GM12878 (cell line): ENCODE measurements around the gene GSTA4. TPM values are rescaled to one million over a fixed set of nuclear protein-coding genes. Genes with fewer than 3 reads are reported as not detected.

Experiments
- ATAC-seq: fragments of 200-7000 bp; cut with Tn5 transposase; 3 replicates; pipeline ENCODE4 v1.9.1; 2020; ENCODE audit warnings: mild to moderate bottlenecking, moderate library complexity
- BruUV-seq: library from RNA; stranded (reverse); fragments of 400-500 nt; replicated peaks from 2 replicates; lab custom pipeline; 2021; lab: Mats Ljungman, UMichigan
- CTCF ChIA-PET: fragments of 300-600 bp; sonication (Branson Sonifier 250); formaldehyde crosslinking; extraction: SDS; loops from one replicate; lab custom pipeline; 2021; ENCODE audit warnings: inconsistent platforms; lab: Yijun Ruan, JAX
- POLR2A ChIA-PET: fragments of 350-600 bp; formaldehyde crosslinking; extraction: SDS; loops from one replicate; lab custom pipeline; 2021; ENCODE audit warnings: inconsistent platforms; lab: Charles Lee
- RAD21 ChIA-PET: fragments of 300-600 bp; sonication (Branson Sonifier 250); formaldehyde crosslinking; loops from one replicate; lab custom pipeline; 2023; ENCODE audit warnings: antibody characterized with exemption; ENCODE audit not compliant: unreplicated experiment; lab: Charles Lee
- SMC1A ChIA-PET: fragments of 300-600 bp; sonication (Branson Sonifier 250); formaldehyde crosslinking; loops from one replicate; lab custom pipeline; 2023; ENCODE audit not compliant: unreplicated experiment, uncharacterized antibody; lab: Charles Lee
- DNase-seq: peaks from one replicate; pipeline ENCODE4 v3.0.0-alpha.2; 2011; ENCODE audit warnings: low read depth, low spot score
- FAIRE-seq: peaks from 3 replicates; lab custom pipeline; 2011; peaks lifted over from hg19 to GRCh38; lab: Jason Lieb, UNC
- H2AFZ ChIP-seq: 2 replicates; pipeline ENCODE4 v1.6.0; 2011; ENCODE audit warnings: low read depth, low read length, control low read depth; ENCODE audit not compliant: control insufficient read depth
- H3K27ac ChIP-seq: 2 replicates; pipeline ENCODE4 v1.5.1; 2011; ENCODE audit warnings: control low read depth; ENCODE audit not compliant: control insufficient read depth, insufficient read depth
- H3K27me3 ChIP-seq, 2 experiments: replicated peaks in 1 of 2; 2 replicates each; pipeline versions ENCODE4 v1.6.0 to v1.6.1; 2011; ENCODE audit warnings: low read length in 1 of 2; ENCODE audit not compliant: control insufficient read depth in 2 of 2, insufficient read depth in 2 of 2
- H3K36me3 ChIP-seq, 2 experiments: 2 replicates each; pipeline ENCODE4 v1.5.1; 2011; ENCODE audit warnings: low read length in 1 of 2; ENCODE audit not compliant: control insufficient read depth in 2 of 2, insufficient read depth in 2 of 2
- H3K4me1 ChIP-seq: 2 replicates; pipeline ENCODE4 v1.6.1; 2011; ENCODE audit warnings: mild to moderate bottlenecking, low read length, moderate library complexity, mixed read lengths; ENCODE audit not compliant: control insufficient read depth, insufficient read depth
- H3K4me2 ChIP-seq: 2 replicates; pipeline ENCODE4 v1.6.0; 2011; ENCODE audit warnings: control low read depth; ENCODE audit not compliant: control insufficient read depth, insufficient read depth
- H3K4me3 ChIP-seq: fragments of 200-600 bp; sonication (generic); 2 replicates; pipeline ENCODE4 v1.5.1; 2016
- H3K79me2 ChIP-seq: 2 replicates; pipeline ENCODE4 v1.6.0; 2011; ENCODE audit warnings: low read length; ENCODE audit not compliant: control insufficient read depth, insufficient read depth
- H3K9ac ChIP-seq: 2 replicates; pipeline ENCODE4 v1.8.0; 2011; ENCODE audit warnings: low read length, control low read depth, mixed read lengths; ENCODE audit not compliant: control insufficient read depth, insufficient read depth
- H3K9me3 ChIP-seq: replicated peaks from 3 replicates; pipeline ENCODE4 v1.5.1; 2011; ENCODE audit warnings: mild to moderate bottlenecking, low read length; ENCODE audit not compliant: control insufficient read depth, insufficient read depth
- H4K20me1 ChIP-seq: 2 replicates; pipeline ENCODE4 v1.6.0; 2011; ENCODE audit not compliant: control insufficient read depth, insufficient read depth
- CHD2 ChIP-seq: IDR thresholded peaks from 2 replicates; pipeline ENCODE4 v1.6.1; 2011; ENCODE audit warnings: low read depth, low read length, improper control_type of control experiment, borderline replicate concordance
- EED ChIP-seq: sonication (generic); IDR thresholded peaks from 2 replicates; pipeline ENCODE4 v1.6.1; 2016; ENCODE audit warnings: antibody characterized with exemption, low read depth
- EZH2 ChIP-seq: IDR thresholded peaks from 2 replicates; pipeline ENCODE4 v1.6.1; 2012; ENCODE audit warnings: low read depth, mild to moderate bottlenecking, control low read depth, inconsistent platforms, low read length, borderline replicate concordance; ENCODE audit not compliant: control insufficient read depth
- IKZF2 ChIP-seq, 2 experiments: fragments of 450-650 bp; IDR thresholded peaks; 2 replicates each; pipeline ENCODE4 v1.6.1; 2017; ENCODE audit warnings: mild to moderate bottlenecking in 2 of 2, moderate library complexity in 2 of 2
- IRF5 ChIP-seq: fragments of 450-650 bp; IDR thresholded peaks from 2 replicates; pipeline ENCODE4 v1.6.1; 2017; ENCODE audit warnings: borderline replicate concordance
- JUND ChIP-seq: IDR thresholded peaks from 2 replicates; pipeline ENCODE4 v1.6.1; 2012; ENCODE audit warnings: low read depth, mild to moderate bottlenecking, low read length, improper control_type of control experiment, moderate library complexity
- TBL1XR1 ChIP-seq: IDR thresholded peaks from 2 replicates; pipeline ENCODE4 v1.6.1; 2012; ENCODE audit warnings: low read depth, low read length, improper control_type of control experiment
- TCF7 ChIP-seq: IDR thresholded peaks from 2 replicates; pipeline ENCODE4 v1.6.1; 2014; ENCODE audit warnings: antibody characterized with exemption, borderline replicate concordance
- ZBTB11 ChIP-seq: fragments of 450-650 bp; formaldehyde crosslinking; IDR thresholded peaks from 2 replicates; pipeline ENCODE4 v1.5.0; 2022; ENCODE audit warnings: mild to moderate bottlenecking, missing genetic modification characterization
- ZNF592 ChIP-seq: fragments of 450-650 bp; IDR thresholded peaks from 2 replicates; pipeline ENCODE4 v1.6.1; 2017; ENCODE audit warnings: mild to moderate bottlenecking, moderate library complexity
- ZNF687 ChIP-seq: fragments of 450-650 bp; IDR thresholded peaks from 2 replicates; pipeline ENCODE4 v1.6.1; 2017; ENCODE audit warnings: mild to moderate bottlenecking, moderate library complexity
- WGBS: methylation state at CpG from one replicate; pipeline ENCODE4 v1.1.6; 2016; ENCODE audit warnings: low lambda C conversion rate; ENCODE audit not compliant: insufficient replicate concordance, insufficient coverage; ENCODE audit errors: missing lambda C conversion rate; 5-methylcytosine and 5-hydroxymethylcytosine counted together
- in situ Hi-C: fragments of 300-500 bp; cut with MboI; formaldehyde crosslinking; loops from 9 replicates; pipeline ENCODE4 v1.14.3; 2018; ENCODE audit warnings: mixed read lengths
- intact Hi-C: fragments of 100-400 bp; cut with micrococcal nuclease; formaldehyde crosslinking; loops from one replicate; pipeline ENCODE4 v1.14.2; 2022; ENCODE audit not compliant: unreplicated experiment
- polyA plus RNA-seq, 11 experiments: library from polyadenylated mRNA; depleted of rRNA in 4 of 11; unstranded in 6 of 11; stranded (reverse) in 5 of 11; fragments of >200 nt; fragmentation: Nextera tagmentation in 4 of 11; fragmentation: Illumina TruSeq in 1 of 11; extraction: Ambion mirVana in 4 of 11; extraction: Trizol in 1 of 11; gene quantifications; 1 replicate in 1 of 11; 2 replicates in 10 of 11; pipeline versions ENCODE4 v1.2.1 to v1.2.3, GENCODE V29; 2011 to 2016; ENCODE audit warnings: inconsistent platforms in 2 of 11, missing spikeins in 2 of 11, low read depth in 1 of 11
- total RNA-seq, 4 experiments: library from RNA; depleted of rRNA in 3 of 4; stranded (reverse); fragments of >200 nt in 3 of 4; fragmentation: Illumina TruSeq in 1 of 4; extraction: Trizol in 1 of 4; gene quantifications; 2 replicates each; pipeline versions ENCODE4 v1.2.1 to v1.2.3, GENCODE V29; 2013 to 2021

GSTA4 gene
- total and polyA plus RNA-seq, 10 of the 15 experiments (the other 5 are each of a cell fraction or from before 2014, with no cell fraction given), result 1.9 to 9.7 (median 4.4) TPM

GRCh38 chr6:52999456-52999855 lies 4.4 kb upstream of the GSTA4 start:
- no peak overlapping the region for H2AFZ ChIP-seq
- H3K27ac ChIP-seq, result no peak overlapping the region
- no peak overlapping the region for H3K4me2 ChIP-seq
- ATAC-seq (no peak), DNase-seq (no peak), FAIRE-seq (no peak)
- no peaks in the 10 kb centered on the region for H4K20me1 ChIP-seq
- H3K4me3 ChIP-seq, result no peak overlapping the region
- in situ Hi-C loops (no loop called here), intact Hi-C loops (loop anchor here (5.0 to 10.0 kb wide), 4 partner anchors 438 to 715 kb away; partner anchors contain the start of genes EFHC1 and MCM3)
- ChIA-PET RAD21 (no interaction called here), POLR2A (no interaction called here), SMC1A (interaction anchor here (1.2 to 1.8 kb wide), 3 partner anchors 9 to 68 kb away, joined by 3 to 5 read pairs (median 4); no protein-coding TSS in a partner anchor), CTCF (interaction anchor here (0.6 to 1.2 kb wide), 3 partner anchors 57 to 559 kb away, joined by 3 read pairs; no protein-coding TSS in a partner anchor)
- H3K9me3 ChIP-seq, result no peaks in the 10 kb centered on the region
- no peaks in the 10 kb centered on the region for H3K79me2 ChIP-seq
- H3K36me3 ChIP-seq, result no peaks in the 10 kb centered on the region
- no peaks in the 10 kb centered on the region for H3K27me3 ChIP-seq
- no TSS peak for BruUV-seq
- H3K9ac ChIP-seq, result no peak overlapping the region
- H3K4me1 ChIP-seq, result no peaks in the 10 kb centered on the region
- 80% methylated on average over 6 of the region's 6 CpGs for whole genome bisulfite sequencing
- no peak for TF ChIP-seq CHD2
- TF ChIP-seq TCF7, result no peak
- TF ChIP-seq TBL1XR1, result no peak
- no peak for TF ChIP-seq JUND
- no peak for TF ChIP-seq IRF5
- TF ChIP-seq ZNF687, result no peak
- no peak for TF ChIP-seq IKZF2 (IDR thresholded peaks at IDR 0.05)
- TF ChIP-seq EED, result no peak
- TF ChIP-seq ZBTB11, result no peak
- TF ChIP-seq ZNF592, result no peak
- no peak for TF ChIP-seq EZH2
